Retina (tissue), 1 donor: ENCODE results near the gene CCDC51.
A peak's percentile ranks its signal among the peaks of the same experiment; 100 is the strongest.
"Not testable (repeated sequence)": the region's sequence is repeated elsewhere in the genome, so short reads cannot be mapped to it uniquely, and the experiment has no call there.

Source experiments
- DNase-seq: peaks from one replicate; pipeline ENCODE4 v3.0.0-alpha.2; 2016

The CCDC51 gene

GRCh38 chr3:48465531-48466378 is 25.8 kb upstream of the CCDC51 start:
- peak; percentile 91 for DNase-seq

- DNase-seq: no peak
These were observed 25.3 kb upstream of the CCDC51 start for GRCh38 chr3:48465237-48465530.

- DNase-seq: no peak
These were observed 24.8 kb upstream of the CCDC51 start for GRCh38 chr3:48464713-48465221.

- DNase-seq: no peak
These were observed 23.8 kb upstream of the CCDC51 start for GRCh38 chr3:48463703-48464102.

DNA sequence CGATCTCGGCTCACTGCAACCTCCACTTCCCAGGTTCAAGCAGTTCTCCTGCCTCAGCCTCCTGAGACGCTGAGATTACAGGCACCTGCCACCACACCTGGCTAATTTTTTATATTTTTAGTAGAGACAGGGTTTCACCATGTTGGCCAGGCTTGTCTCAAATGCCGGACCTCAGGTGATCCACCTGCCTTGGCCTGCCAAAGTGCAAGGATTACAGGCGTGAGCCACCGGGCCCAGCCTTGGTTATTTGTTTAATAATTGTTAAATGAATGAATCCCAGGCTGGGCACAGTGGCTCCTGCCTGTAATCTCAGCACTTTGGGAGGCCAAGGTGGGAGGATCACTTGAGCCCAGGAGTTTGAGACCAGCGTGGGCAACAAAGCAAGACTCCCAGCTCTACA is 21.8 kb upstream of the CCDC51 start:
- not testable (repeated sequence) for DNase-seq

- DNase-seq: no peak
These were observed 20.6 kb upstream of the CCDC51 start for GRCh38 chr3:48460517-48460902.

- DNase-seq: no peak
These were observed 20.0 kb upstream of the CCDC51 start for GRCh38 chr3:48459773-48460516.

- DNase-seq: no peak
These were observed 19.4 kb upstream of the CCDC51 start for GRCh38 chr3:48459331-48459730.

DNA sequence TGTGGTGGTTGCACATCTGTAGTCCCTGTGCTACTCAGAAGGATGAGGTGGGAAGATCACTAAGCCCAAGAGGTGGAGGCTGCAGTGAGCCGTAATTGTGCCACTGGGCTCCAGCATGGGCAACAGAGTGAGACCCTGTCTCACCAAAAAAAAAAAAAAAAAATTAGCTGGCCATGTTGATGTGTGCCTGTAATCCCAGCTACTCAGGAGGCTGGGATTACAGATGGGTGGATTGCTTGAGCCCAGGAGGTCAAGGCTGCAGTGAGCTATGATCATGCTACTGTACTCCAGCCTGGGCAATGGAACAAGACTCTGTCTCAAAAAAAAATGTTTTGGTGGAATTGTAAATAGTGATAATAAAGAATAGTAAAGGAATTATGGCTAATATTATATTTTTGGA is 16.5 kb upstream of the CCDC51 start:
- DNase-seq: no peak

DNA sequence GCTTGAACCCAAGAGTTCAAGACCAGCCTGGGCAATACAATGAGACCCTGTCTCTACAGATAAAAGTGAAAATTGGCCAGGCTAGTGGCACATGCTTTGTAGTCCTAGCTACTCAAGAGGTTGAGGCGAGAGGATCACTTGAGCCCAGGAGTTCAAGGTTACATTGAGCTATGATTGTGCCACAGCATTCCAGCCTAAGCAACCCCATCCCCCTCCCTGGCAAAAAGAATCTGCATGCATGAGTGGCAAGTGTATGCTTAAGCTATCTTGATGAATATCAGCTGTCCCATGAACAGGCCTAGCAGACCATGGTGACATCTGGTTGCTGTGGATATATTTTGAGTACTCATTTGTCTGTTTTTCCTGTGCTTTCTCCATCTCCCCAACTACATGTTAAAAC is 11.4 kb upstream of the CCDC51 start:
- no peak for DNase-seq

- peak; percentile 96 for DNase-seq
These were observed 6.7 kb upstream of the CCDC51 start, which contains the start of gene ATRIP for GRCh38 chr3:48446425-48447193. ATRIP (plus strand) TSS chr3:48446737; CDS start chr3:48446846, 109 bp downstream.

DNA sequence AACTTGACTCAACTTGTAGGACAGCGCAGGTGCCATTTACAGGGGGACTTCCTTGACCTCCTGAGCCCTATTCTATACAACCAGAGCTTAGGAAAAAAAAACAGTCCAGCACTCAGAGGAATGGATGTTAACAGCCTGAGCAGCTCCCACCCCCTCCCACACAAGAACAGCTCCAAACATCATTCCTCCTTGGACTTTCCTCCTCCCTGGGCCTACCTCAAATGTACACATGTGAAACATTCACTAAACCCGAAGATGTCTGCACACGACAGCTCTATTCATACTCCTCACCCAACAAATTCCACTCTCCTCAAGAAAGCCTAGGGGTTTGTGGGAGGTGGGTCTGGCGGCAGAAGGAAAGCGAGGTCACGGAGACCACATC is 6.1 kb upstream of the CCDC51 start:
- DNase-seq: no peak

DNA sequence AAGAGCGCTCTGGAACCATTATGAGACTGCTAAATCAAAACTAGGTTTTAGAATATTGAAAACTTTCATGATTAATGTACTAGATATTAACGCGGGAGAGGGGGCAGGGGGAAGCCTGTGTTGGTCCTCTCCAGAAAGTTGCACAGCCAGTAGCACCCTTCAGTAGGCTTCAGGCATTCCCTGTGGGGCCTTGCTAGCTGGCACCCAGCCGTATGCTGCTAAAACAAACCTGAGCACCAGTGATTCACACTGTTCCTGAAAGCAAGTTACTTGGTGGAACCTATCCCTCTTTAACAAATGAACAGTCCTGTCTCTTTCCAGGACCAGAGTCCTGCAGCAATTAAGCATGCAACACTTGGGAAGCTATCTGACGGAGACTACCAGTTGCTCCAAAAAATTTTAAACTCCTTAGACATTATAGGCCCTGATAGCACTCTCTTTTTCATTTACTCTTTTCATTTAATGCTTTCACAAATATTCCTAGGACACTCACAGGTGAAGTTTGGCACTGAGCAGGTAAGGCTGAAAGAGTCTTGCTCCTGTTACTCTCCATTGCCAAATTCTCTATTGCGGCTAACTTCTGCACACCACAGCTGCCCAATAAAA is 5.5 kb upstream of the CCDC51 start:
- no peak for DNase-seq

- no peak for DNase-seq
These were observed 2.0 kb upstream of the CCDC51 start for GRCh38 chr3:48441940-48442339.

DNA sequence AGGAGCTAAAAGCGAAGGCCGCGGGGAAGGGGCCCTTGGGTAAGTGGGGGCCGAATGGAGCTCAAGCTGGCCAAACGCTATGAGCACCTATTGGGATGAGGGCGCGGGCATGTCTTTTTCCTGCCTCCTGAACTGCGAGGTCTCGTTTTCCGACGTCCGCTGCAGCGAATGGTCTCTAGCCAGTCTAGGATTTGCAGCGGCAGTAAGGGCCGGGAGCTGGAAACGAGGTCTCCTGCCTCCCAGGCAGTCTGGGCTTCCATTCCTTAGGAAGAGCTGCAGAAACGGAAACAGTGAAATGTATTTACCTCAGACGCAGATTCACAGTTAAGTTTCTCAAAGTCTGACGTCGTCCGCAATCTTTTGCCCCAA is 655 bp upstream of the CCDC51 start:
- no peak for DNase-seq

GRCh38 chr3:48437812-48438211 is 2.1 kb downstream of the CCDC51 start:
- no peak for DNase-seq

GRCh38 chr3:48436855-48437254 is 3.1 kb downstream of the CCDC51 start:
- no peak for DNase-seq

DNA sequence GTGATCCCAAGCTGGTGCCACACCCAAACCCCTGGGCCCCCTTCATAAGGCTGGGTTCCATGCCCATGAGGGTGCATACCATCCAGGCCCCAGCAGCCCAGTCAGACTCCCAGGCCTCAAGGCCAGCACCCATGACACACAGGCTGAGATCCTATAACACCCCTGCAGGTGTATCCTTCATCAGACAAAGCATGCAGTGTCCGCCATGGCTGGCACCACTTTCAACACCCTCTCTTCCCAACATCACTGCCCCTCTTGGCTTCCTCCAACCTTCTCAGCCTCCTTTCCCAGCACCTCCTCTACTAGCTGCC is 3.5 kb downstream of the CCDC51 start:
- DNase-seq: no peak

DNA sequence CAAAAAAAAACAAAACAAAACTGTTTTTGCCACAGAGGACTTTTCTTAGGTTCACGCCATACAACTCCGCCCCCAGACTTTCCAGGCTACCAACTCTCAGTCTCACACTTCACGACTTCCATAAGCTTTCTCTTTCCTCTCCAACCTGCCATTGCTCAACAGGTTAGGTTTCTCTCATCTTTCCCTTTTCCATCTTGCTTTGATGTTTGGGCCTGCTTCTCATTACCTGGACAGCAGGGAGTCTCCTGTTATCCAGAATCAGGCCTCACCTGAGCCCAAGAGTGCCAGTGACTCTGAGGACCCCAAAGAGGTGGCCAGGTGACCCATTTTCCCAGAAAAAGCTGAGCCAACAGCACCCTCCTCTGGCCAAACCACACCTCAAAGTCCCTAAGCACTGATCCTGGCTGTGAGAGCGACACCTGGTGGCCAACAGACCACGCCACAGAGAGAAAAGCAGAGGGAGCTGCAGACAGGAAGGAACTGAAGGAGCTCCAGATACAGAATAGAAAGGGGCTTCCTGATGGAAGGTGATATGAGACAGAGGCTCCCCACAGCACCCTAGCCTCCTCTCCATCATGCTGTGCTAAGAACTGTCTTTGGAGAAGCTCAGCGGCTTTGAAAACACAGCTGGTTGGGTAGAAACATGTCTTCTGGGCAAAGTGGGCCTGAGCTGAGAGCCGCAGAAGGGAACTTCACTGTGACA is 4.0 kb downstream of the CCDC51 start:
- peak; percentile 87 for DNase-seq

- DNase-seq: no peak
These were observed 4.7 kb downstream of the CCDC51 start for GRCh38 chr3:48435223-48435595.

GRCh38 chr3:48434591-48435222 is 5.2 kb downstream of the CCDC51 start:
- no peak for DNase-seq

DNA sequence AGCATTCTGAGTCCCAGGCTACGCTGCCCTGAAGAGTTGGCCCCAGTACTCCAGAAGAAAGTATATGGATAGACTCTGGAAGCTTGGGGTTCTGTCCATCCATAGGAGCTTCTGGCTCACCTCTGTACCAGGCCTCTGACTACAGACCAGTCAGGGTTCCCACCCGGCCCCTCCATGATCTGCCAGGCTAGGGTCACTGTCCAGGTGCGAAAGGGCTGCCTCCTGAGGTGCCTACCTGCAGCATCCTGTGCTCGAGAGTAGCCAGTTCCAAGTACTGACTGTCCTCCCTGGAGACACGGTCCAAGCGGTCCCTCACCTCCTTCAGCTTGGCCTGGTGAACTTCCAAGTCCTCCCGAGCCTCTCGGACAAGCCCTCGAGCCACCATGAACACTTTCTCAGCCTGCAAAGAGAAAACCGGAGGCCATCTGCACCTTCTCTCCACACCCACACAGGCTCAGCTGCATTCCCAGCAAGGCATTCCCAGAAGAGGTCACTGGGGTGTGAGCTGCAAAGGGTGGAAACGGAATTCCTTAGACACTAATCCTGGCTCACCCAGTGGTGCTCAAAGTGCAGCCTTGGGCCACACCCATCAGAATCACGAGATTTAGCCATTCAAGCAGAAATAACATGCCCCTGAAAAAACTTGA is 6.3 kb downstream of the CCDC51 start:
- DNase-seq: no peak
